ENCODE measurements around the gene TTC34.

DNA sequence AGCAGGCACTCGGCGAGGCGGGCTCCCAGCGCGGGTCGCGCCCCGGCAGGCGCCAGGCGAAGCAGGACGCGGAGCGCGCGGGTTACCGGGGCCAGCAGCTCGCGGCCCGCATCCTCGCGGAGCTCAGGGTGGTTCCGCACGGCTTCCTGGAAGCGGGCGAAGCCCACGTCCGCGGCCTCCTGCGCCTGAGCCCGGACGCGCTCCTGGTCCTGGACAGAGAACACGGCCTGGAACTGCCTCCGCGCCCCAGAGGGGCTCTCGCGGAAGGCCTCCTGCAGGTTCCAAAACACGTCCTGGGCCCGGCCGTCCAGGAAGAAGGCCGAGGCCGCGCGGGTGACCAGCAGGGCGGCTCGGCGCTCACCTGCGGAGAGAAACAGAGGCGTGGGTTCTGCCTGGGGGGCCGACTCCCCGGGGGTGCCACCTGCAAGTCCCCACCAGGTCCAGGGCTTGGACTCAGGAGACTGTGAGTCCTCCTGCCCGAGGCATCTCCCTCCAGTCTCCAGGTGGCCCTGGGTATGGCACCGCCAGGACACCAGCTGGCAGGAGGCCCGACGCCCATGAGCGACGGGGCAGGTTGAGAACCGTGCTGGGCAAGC lies 11.4 kb downstream of the TTC34 start:
- TF ChIP-seq EZH2phosphoT487 (IDR thresholded peaks at IDR 0.05) (no peak), CTCF (IDR thresholded peaks at IDR 0.05) (no peak), EZH2 (IDR thresholded peaks at IDR 0.05) (no peak)

All from neural progenitor cell (in vitro differentiated cells).